ENCODE results near the gene TDRD6. TPM values are rescaled to one million over a fixed set of nuclear protein-coding genes. Genes with fewer than 3 reads are reported as not detected.

TDRD6 gene
- polyA plus RNA-seq, 3 donors from 2014 or later: not detected

DNA sequence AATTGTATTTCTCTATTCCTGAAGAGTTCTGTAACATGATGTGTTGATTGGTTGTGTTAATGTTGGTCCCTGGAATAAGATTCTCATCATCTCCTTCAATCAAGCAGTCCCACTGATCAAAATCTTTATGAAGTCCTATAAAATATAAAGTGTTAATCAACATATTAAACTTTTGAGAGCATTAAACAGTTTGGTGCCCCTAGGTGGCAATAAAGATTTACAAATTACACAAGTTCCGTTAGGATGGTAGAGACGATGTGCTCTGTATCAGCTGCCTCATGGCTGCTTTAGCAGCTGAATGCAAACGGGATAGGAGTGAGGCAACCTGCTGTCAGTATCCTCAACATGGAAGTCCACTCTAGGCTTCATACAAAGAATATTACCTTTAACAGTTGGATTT lies 16.9 kb downstream of the TDRD6 start:
- no peak for DNase-seq
- H3K4me3 Mint-ChIP-seq: no peak overlapping the region
- H3K4me1 Mint-ChIP-seq: no peaks in the 10 kb centered on the region
- no peak overlapping the region for H3K27ac Mint-ChIP-seq
- no peaks in the 10 kb centered on the region for H3K9me3 Mint-ChIP-seq
- peaks cover 0 to 5% (median 0%) of the 10 kb centered on the region in 3 donors for H3K27me3 Mint-ChIP-seq (ENCODE audit: low read depth in 3 of 3)
- H3K36me3 Mint-ChIP-seq: no peaks in the 10 kb centered on the region

DNA sequence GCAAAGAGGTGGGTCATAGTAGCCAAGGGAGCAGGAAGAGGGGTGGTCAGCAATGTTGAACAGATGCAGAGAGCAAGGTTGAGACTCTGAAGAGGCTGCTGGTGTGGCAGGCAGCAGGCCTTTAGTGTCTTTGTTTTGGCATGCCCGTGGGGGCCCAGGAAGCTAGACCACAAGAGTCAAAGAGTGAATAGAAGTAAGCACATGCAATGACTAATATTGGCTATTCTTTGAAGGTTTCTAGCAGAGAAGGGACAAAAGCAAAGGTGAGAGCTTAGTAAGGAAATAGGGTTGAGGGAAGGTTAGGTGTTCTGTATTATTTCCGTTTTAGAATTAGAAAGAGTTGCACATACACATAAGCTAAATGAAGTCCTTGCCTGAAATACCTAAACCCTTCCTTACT lies 18.8 kb downstream of the TDRD6 start:
- Mint-ChIP-seq H3K9me3 (no peaks in the 10 kb centered on the region), H3K4me3 (no peak overlapping the region), H3K27ac (no peak overlapping the region), H3K27me3 (ENCODE audit: low read depth in 3 of 3) (peaks cover 0 to 9% (median 2%) of the 10 kb centered on the region in 3 donors), H3K36me3 (no peaks in the 10 kb centered on the region), H3K4me1 (no peaks in the 10 kb centered on the region)
- DNase-seq: no peak

- no peak for DNase-seq
- Mint-ChIP-seq H3K9me3 (peaks cover 0 to 5% (median 0%) of the 10 kb centered on the region in 6 donors), H3K36me3 (no peaks in the 10 kb centered on the region), H3K27ac (no peak overlapping the region), H3K4me1 (no peaks in the 10 kb centered on the region), H3K4me3 (no peak overlapping the region), H3K27me3 (ENCODE audit: low read depth in 3 of 3) (peaks cover 2 to 4% (median 2%) of the 10 kb centered on the region in 3 donors)
Measured at GRCh38 chr6:46711491-46711890, 23.8 kb downstream of the TDRD6 start.

DNA sequence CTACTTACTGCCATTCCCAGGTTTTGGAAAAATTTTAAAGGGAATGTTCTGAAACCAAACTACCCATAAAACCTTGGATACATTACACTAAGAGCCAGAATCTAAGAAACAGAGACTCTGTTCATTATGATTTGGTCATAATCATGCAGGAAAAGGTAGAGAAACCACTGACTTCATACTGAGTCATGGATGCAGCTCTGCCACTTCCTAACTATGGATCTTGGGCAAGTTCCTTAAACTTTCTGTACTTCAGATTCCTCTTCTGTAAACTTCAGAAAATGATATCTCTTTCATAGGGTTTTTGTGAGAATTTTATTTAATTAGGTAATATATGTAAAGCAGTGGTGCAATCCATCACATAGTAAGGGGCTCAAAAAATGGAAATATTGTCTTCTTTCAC lies 27.5 kb downstream of the TDRD6 start:
- Mint-ChIP-seq H3K9me3 (peaks cover 0 to 5% (median 0%) of the 10 kb centered on the region in 6 donors), H3K27ac (no peak overlapping the region), H3K4me3 (no peak overlapping the region), H3K36me3 (no peaks in the 10 kb centered on the region), H3K27me3 (ENCODE audit: low read depth in 3 of 3) (peaks cover 2 to 12% (median 4%) of the 10 kb centered on the region in 3 donors), H3K4me1 (no peaks in the 10 kb centered on the region)
- no peak for DNase-seq

- Mint-ChIP-seq H3K27ac (no peak overlapping the region), H3K36me3 (no peaks in the 10 kb centered on the region), H3K4me1 (no peaks in the 10 kb centered on the region), H3K27me3 (ENCODE audit: low read depth in 3 of 3) (peaks cover 2 to 14% (median 2%) of the 10 kb centered on the region in 3 donors), H3K9me3 (no peaks in the 10 kb centered on the region), H3K4me3 (no peak overlapping the region)
- DNase-seq: no peak
Measured at GRCh38 chr6:46719099-46719498, 31.4 kb downstream of the TDRD6 start.

GRCh38 chr6:46720401-46720800 lies 32.7 kb downstream of the TDRD6 start:
- no peak overlapping the region for H3K4me3 Mint-ChIP-seq
- no peaks in the 10 kb centered on the region for H3K9me3 Mint-ChIP-seq
- no peak overlapping the region for H3K27ac Mint-ChIP-seq
- H3K4me1 Mint-ChIP-seq: no peaks in the 10 kb centered on the region
- no peak for DNase-seq
- peaks cover 2 to 14% (median 2%) of the 10 kb centered on the region in 3 donors for H3K27me3 Mint-ChIP-seq (ENCODE audit: low read depth in 3 of 3)
- H3K36me3 Mint-ChIP-seq: no peaks in the 10 kb centered on the region

DNA sequence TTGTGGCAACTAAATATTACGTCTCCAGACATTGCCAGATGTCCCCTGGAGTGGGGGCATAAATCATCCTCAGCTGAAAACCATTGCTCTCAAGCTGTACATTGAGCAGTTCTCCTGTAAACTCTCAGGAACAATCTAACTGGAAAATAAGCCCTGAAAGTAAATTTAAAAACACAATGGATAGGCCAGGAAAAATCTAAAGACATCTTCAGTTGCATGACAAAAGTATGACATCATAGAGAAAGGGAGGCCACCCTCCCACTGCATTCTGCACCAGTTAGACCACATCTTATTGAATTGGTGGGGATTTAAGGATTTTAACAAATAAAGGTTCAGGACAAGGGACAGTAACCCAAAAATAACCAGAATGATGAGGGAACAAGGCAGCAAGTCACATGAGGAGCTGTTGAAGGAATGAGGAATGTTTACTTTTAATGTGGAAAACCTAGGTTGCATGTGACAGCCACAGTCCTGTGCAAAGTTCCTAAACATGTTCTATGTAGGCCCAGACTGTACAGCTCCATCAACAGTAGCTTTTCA lies 42.2 kb downstream of the TDRD6 start:
- no peaks in the 10 kb centered on the region for H3K9me3 Mint-ChIP-seq
- no peak overlapping the region for H3K4me3 Mint-ChIP-seq
- H3K27ac Mint-ChIP-seq: no peak overlapping the region
- no peak for DNase-seq
- H3K4me1 Mint-ChIP-seq: no peaks in the 10 kb centered on the region
- peaks cover 3 to 29% (median 13%) of the 10 kb centered on the region in 3 donors for H3K27me3 Mint-ChIP-seq (ENCODE audit: low read depth in 3 of 3)
- peaks cover 0 to 4% (median 0%) of the 10 kb centered on the region in 3 donors for H3K36me3 Mint-ChIP-seq

DNA sequence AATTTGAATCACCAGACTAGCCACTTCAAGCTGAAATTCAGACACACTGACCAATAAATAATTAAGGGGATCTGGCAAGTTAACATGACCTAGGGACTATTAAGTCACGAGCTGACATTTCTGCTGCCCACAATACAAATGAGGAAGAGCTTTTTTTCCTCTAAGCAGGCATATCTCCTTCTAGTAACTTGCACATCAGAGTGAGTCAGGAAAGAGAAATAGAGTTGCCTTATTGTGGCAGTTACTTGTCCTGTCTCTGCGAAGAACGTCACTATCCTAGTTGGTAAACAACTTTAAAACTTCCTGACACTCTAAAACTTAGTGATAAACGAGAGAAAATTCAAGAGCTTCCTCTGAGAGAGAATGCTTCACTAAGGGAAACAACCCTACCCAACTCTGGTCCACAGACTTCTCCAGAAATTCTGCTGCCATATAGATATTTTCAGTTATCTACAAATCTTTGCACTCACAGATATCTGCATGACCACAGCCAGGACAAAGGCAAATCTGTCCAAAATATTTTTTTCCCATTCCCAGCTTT lies 43.3 kb downstream of the TDRD6 start:
- Mint-ChIP-seq H3K9me3 (no peaks in the 10 kb centered on the region), H3K36me3 (peaks cover 0 to 4% (median 0%) of the 10 kb centered on the region in 3 donors), H3K27ac (no peak overlapping the region), H3K4me3 (no peak overlapping the region), H3K27me3 (ENCODE audit: low read depth in 3 of 3) (peaks cover 3 to 32% (median 17%) of the 10 kb centered on the region in 3 donors), H3K4me1 (no peaks in the 10 kb centered on the region)
- DNase-seq: no peak

DNA sequence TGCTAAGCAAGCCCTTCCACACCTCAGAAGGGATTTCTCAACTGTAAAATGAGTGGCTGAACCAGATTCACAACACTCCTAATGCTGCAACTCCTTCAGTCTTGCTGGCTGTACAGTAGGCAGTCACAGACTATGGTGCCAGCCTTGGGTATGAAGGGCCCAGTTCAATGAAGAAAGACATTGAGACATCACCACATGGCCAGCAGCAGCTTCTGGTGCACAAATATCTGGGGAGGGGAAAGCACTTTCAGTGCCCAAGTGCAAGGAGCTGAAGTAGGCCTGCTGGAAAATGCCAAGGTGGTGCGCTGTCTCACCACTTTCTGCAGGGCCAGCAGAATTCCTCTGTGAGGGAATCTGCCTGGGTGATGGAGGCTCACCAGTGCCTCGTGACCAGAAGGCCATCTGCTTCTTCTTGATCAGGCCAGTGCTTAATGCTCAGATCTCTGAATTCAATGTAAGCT lies 45.7 kb downstream of the TDRD6 start:
- Mint-ChIP-seq H3K36me3 (peaks cover 0 to 4% (median 0%) of the 10 kb centered on the region in 3 donors), H3K4me3 (no peak overlapping the region), H3K27me3 (ENCODE audit: low read depth in 3 of 3) (peaks cover 9 to 39% (median 20%) of the 10 kb centered on the region in 3 donors), H3K27ac (no peak overlapping the region), H3K9me3 (peaks cover 0 to 4% (median 0%) of the 10 kb centered on the region in 6 donors), H3K4me1 (no peaks in the 10 kb centered on the region)
- no peak for DNase-seq

DNA sequence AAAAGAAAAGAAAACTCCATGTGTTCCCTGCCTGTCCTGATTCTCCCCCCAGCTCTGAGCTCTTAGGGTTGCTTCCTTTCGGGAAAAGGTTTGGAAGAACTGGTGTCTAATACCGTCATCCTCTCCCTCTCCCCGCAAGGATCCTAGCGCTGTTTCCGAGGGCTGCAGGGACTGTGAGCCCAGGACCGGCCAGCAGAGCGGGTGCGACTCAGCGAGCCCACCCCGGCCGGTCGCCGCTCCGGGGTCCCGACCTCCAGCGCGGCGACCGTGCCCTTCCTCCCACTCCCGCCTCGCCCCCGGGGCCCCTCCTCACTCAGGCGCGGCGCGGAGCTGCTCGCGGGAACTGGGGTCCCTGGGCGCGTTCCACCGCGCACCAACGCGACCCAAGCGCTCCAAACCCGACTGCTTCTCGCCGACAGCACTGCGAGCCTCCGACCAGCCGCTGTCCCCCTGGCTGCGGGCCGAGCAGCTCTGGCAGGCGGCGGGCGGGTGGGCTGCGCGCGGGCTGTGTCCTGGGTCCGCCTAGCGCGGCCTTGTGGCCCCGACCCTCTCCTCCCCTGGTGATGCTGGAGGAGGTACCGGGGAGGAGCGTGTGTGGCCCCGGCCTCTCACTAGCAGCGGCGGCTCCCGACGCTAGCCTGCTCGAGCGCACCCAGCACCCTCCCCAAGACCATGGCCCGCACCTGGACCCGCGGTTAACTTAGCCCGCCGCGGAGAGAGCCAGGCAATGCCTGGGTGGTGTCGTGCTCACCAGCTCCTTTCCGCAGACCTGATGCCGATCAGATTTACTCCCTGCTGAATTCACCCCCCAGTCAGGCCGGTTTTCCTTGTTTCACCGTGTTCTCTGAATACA lies 47.4 kb downstream of the TDRD6 start, which contains the start of gene PLA2G7:
PLA2G7 (minus strand) TSS at position 509 of the 853 bp plus-strand sequence. CDS start 12,484 bp downstream, outside the sequence.
- peaks cover 10 to 36% (median 22%) of the 10 kb centered on the region in 3 donors for H3K27me3 Mint-ChIP-seq (ENCODE audit: low read depth in 3 of 3)
- peaks cover 0 to 4% (median 0%) of the 10 kb centered on the region in 3 donors for H3K36me3 Mint-ChIP-seq
- no peak within 1 kb of the TSS for H3K27ac Mint-ChIP-seq
- H3K4me1 Mint-ChIP-seq: no peaks in the 10 kb centered on the region
- peaks cover 0 to 4% (median 0%) of the 10 kb centered on the region in 6 donors for H3K9me3 Mint-ChIP-seq
- no peak for DNase-seq
- peak within 1 kb of the TSS in 1 of 5 donors; percentile 48 for H3K4me3 Mint-ChIP-seq

GRCh38 chr6:46735720-46736031 lies 48.0 kb downstream of the TDRD6 start:
- Mint-ChIP-seq H3K4me1 (no peaks in the 10 kb centered on the region), H3K27me3 (ENCODE audit: low read depth in 3 of 3) (peaks cover 9 to 36% (median 22%) of the 10 kb centered on the region in 3 donors), H3K4me3 (peak overlapping the region in 1 of 5 donors; percentile 48), H3K27ac (no peak overlapping the region), H3K36me3 (peaks cover 0 to 4% (median 0%) of the 10 kb centered on the region in 3 donors), H3K9me3 (peaks cover 0 to 4% (median 0%) of the 10 kb centered on the region in 6 donors)
- no peak for DNase-seq

DNA sequence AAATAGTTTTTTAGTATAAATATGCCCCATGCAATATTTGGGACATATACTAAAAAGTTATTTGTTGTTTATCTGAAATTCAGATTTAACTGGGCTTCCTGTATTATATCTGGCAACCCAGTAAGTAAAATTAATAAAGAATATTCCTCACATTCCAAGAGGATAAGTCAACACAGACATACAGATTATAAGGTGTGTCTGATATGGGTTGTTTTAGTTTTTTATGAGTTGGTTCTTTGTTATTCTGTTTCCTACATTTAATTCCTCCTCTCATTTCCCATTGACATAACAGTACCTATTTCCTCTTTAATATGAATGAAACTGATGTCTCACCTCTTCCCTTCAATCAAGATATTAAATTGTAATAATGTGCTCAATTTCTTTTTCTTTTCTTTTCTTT lies 49.2 kb downstream of the TDRD6 start:
- Mint-ChIP-seq H3K27me3 (ENCODE audit: low read depth in 3 of 3) (peaks cover 9 to 37% (median 22%) of the 10 kb centered on the region in 3 donors), H3K4me1 (no peaks in the 10 kb centered on the region), H3K4me3 (no peak overlapping the region), H3K36me3 (peaks cover 0 to 4% (median 0%) of the 10 kb centered on the region in 3 donors), H3K27ac (no peak overlapping the region), H3K9me3 (peaks cover 0 to 4% (median 0%) of the 10 kb centered on the region in 6 donors)
- DNase-seq: no peak

- Mint-ChIP-seq H3K4me3 (no peak overlapping the region), H3K9me3 (peaks cover 0 to 4% (median under 1%) of the 10 kb centered on the region in 6 donors), H3K36me3 (no peaks in the 10 kb centered on the region), H3K27me3 (ENCODE audit: low read depth in 3 of 3) (peaks cover 10 to 11% (median 10%) of the 10 kb centered on the region in 3 donors), H3K4me1 (no peaks in the 10 kb centered on the region), H3K27ac (no peak overlapping the region)
- DNase-seq: no peak
Measured at GRCh38 chr6:46741482-46741881, 53.8 kb downstream of the TDRD6 start.

DNA sequence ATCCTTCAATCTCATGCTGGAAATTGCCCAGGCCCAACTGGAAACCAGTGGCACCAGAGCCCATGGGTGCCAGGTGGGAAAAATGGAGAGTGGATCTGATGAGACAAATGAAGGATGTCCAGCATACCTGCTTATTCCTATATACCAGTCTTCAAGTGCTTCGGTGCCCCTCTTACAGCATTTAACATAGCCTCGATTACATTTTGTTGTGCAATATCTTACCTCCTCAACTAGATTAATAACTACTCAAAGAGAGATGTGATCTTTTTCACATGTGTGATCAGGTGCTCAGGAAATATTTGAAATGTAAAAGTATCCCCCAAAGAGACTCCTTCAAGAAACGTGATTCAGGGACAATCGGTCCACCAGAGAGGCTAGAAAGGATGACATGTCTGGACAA lies 54.2 kb downstream of the TDRD6 start:
- H3K36me3 Mint-ChIP-seq: no peaks in the 10 kb centered on the region
- DNase-seq: no peak
- no peak overlapping the region for H3K4me3 Mint-ChIP-seq
- peaks cover 0 to 4% (median under 1%) of the 10 kb centered on the region in 6 donors for H3K9me3 Mint-ChIP-seq
- H3K4me1 Mint-ChIP-seq: no peaks in the 10 kb centered on the region
- H3K27me3 Mint-ChIP-seq (ENCODE audit: low read depth in 3 of 3): peaks cover 8 to 11% (median 10%) of the 10 kb centered on the region in 3 donors
- no peak overlapping the region for H3K27ac Mint-ChIP-seq
